GM12801 (cell line): ENCODE measurements around the gene UBE2F.

Experiments used
- CTCF ChIP-seq: IDR thresholded peaks from one replicate; pipeline ENCODE4 v1.5.1; 2011; ENCODE audit warnings: control low read depth; ENCODE audit not compliant: insufficient read length; ENCODE audit errors: extremely low read depth

UBE2F gene

DNA sequence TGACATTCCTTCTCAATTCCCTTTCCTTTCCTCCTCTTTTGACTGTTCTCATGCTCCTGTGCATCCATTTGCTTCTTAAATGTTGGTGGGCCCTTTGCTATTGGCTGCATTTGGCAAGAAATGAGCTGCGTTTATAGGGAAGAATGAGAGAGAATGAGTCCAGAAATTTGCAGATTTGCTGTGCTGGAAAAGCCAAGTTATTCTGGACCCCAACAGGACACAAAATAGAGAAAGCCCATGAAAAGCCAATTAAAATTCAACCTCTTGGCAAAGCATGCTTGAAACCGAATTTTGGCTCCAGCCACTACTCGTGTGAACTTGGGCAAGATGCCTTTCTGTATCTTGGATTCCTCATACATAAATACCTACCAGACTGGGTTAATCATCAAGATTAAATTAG, 92.7 kb downstream of the UBE2F start:
- TF ChIP-seq CTCF = no peak

DNA sequence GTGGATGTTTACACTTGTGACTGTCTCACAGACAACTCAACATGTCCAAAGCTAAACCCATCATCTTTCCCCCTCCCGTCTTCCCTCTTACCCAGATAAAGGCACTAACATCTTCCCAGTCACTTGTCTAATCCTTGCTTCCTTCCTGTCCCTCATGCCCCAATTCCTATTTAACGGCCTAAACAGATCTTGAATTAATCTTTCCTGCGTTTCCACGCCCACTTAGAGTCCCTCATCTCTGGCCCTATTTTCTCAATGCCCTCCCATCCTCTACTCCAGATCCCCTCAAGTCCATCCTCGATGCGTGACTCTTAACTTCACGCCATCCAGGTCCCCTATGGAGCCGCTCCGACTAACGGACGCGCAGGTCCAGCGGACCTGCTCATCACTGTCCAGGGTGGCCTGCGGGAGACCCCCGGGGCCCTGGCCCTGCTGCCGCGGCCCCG, 93.3 kb downstream of the UBE2F start:
- TF ChIP-seq CTCF = no peak

- no peak for TF ChIP-seq CTCF
Observed at GRCh38 chr2:238060542-238061314, 93.9 kb downstream of the UBE2F start, which contains the start of gene SCLY. Gene SCLY (plus strand): TSS chr2:238061001. CDS start chr2:238061055, 54 bp downstream.

DNA sequence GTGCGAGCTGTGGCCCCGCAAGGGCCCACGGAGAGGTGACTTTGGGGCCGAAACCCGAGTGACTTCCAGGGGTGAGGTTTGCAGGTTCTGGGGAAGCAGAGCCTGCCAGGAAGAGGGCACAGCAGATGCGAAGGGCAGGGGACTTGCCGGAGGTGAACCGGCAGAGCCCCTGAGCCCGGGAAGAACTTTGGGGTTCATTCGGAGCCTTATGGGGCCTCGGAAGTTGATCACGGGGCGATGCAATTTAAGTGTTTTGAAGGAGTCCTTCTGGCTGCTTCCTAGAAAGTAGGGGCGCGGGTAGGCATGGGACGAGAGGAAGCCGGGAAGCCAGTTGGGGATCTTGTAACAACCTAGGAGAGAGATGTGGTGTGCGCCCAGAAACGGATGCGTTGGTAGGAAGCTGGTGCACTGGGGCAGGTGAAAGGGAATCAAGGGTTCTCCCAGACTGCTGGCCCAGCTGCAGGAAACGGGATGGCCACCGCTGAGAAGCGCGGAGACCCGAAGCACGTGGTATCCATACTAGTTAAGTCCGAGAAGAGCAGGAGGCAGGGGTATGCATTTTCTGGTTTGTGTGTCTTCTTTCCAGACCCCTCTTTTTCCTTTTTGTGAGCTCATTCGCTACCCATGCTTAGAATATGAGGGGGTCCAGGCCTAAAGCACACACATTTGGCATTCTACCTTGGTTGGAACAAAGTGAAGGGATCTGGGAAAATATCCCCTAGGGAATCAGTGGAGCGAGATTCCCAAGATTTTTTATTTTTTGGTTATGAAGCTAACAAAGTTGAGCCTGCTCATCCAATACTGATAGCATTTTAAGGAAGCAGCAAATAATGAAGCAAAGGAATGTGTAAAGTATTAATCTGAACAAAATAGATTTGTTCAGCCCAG, 94.7 kb downstream of the UBE2F start:
- TF ChIP-seq CTCF = no peak

GRCh38 chr2:238063414-238064189, 96.8 kb downstream of the UBE2F start:
- no peak for TF ChIP-seq CTCF

GRCh38 chr2:238064376-238064775, 97.6 kb downstream of the UBE2F start:
- no peak for TF ChIP-seq CTCF
